Stimulated activated CD4-positive, alpha-beta T cell treated with anti-CD3 and anti-CD28 coated beads, Interleukin-1b, Interleukin-23, amount 100 ng/mL, for 48 hours (primary cell): Measurements from ENCODE around the gene B3GLCT.

Source experiments
- DNase-seq: peaks from one replicate; pipeline ENCODE4 v3.0.0-alpha.2; 2020

Gene B3GLCT

DNA sequence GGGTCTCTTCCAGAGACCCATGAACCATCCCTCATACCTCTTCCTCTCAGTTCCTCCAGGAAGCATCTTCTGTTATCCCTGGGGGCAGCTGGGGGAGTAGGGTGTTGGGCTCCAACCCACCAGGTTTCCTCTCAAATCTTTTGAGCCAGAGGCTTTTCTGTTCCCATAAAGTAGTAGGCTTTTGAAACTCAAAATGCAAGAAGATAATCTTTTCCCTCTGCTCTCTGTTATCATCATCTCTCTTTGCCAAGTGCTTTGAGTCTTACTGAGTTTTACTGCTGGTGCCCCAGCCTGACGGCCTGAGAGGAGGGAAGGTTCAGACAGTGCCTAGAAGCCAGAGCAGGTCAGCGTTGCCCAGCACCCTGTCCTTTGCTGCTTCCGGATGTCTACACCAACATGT is 157.2 kb downstream of the B3GLCT start:
- DNase-seq, result no peak

- no peak for DNase-seq
Measured at GRCh38 chr13:31357581-31357980, 157.8 kb downstream of the B3GLCT start.

DNA sequence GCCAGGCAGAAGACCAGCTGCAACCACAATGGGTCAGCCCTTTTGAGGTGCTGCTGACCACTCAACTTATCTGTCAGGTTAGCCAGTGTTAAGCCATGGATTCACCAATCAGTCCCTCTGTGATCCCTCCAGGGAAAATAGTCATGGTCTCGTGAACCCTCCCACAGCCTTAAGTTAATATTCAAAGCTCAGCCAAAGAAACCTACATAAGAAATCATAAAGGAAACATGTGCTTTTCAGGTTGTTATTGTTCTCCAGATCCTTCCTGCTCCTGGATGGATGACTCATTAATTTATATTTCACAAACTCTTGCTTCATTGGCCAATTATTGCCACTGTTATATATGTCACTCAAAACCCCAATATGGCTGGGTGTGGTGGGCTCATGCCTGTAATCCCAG is 161.9 kb downstream of the B3GLCT start:
- no peak for DNase-seq

DNA sequence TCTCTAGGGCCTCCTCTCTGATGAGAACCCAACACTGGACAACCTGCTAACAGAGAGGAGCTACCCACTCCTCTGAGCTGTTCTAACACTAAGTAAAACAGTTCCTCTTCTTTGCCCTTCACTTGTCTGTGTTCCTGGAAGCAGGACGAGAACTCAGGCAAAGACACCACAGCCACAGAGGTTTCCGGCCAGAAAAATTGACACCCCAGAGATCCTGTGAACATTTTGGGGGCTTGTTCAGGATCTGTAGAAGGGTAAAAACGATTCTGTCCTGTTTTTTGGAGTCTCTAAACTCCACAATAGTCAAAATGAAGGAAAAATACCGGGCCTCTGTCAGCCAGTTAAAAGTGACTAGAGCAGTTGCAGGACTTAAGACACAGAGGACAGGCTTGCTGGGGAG is 165.9 kb downstream of the B3GLCT start:
- no peak for DNase-seq

DNA sequence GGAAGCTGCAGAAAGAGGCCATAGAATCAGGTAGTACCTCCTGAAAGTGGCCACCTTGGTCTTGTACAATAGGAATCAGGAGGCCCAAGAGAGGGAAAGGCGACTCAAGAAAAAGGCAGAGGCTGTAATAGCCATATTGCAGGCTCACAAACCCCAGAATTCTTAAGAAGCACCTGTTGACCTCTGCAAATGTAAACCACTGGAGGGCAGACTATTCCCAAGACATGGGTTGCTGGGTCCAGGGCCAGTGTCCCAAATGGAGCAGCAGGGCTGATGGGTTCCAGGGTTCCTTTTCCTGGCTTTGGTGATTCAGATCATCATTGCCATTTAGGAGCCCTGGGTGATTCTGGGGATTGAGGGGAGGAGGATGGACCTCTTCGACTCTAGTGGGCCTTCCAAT is 167.6 kb downstream of the B3GLCT start:
- no peak for DNase-seq

GRCh38 chr13:31369213-31369612 is 169.4 kb downstream of the B3GLCT start:
- DNase-seq, result no peak

DNA sequence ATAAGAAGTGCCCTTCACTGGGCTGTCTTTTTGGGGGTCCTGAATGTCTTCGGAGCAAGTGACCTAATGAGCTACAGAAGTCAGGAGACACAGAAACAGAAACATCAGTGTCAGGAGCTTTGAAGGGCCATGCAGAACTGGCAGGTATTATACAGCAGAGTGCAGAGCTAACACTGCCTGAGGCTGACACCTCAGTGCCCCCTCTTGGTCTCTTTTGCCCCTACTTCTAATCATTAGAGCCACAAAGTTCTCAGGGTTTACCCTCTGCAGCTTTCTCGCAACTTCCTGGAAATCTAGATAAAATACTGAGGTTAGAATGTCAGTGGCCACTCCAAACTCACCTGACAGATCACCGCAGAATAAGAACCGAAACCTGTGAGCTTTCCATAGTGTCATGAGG is 172.7 kb downstream of the B3GLCT start:
- no peak for DNase-seq

DNA sequence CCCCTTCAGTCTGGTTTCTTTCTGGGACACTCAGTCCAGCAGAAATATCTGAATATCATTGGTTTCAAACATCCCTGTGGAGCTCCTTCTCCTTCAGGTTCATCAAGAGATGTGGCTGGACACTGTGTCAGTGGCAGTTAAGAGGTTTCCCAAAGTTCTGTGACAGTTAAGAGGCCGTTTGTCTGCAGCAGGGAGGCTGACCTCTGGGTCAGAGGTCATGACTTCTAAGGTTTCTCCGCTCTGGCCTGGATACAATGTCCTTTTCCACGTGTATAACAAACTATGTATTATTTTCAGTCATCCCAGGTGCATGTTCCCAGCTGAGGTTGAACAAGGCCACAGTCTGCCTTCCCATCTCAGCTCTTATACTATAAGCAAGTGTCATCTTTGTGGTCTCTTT is 174.9 kb downstream of the B3GLCT start:
- no peak for DNase-seq

GRCh38 chr13:31377946-31378345 is 178.2 kb downstream of the B3GLCT start:
- DNase-seq, result no peak

- no peak for DNase-seq
Measured at GRCh38 chr13:31380715-31381114, 180.9 kb downstream of the B3GLCT start.
